Measurements from ENCODE around the gene LOXL1. TPM values are rescaled to one million over a fixed set of nuclear protein-coding genes. Genes with fewer than 3 reads are reported as not detected.

LOXL1 gene
- total RNA-seq, 3 donors from 2014 or later, result 5.6 to 11.3 (median 10.8) TPM

DNA sequence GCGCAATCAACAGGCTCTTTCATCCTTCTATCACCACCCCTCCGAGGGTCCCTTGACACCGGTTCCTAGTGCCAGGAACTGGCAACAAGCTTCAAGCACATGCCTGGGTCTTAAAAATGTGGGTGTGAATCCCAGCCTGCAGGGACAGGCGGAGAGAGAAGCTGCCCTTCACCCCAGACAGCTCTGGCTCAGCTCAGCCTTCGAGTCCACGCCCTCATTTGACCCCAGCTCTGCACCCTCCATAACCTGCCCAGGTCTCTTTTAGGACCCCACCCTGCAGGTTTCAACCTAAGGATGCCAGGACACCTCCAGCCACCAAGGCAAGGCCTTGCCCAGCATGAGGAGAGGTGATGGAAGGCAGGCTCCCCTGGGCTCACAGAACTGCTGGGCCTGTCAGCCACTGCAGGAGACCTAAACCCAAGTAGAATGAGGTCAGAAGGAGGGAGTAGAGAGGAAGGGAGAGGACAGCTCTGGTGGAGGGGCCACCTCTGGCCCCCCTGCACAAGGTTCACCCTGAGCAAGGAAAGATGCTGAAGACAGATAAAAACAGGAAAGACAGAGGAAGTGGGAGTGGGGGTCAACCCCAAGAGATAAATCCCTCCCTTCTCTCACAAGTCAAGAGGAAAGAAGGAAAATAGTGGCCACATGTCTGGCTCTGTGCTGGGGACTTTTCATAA lies 2.6 kb upstream of the LOXL1 start:
- TF ChIP-seq, protein P1, sequence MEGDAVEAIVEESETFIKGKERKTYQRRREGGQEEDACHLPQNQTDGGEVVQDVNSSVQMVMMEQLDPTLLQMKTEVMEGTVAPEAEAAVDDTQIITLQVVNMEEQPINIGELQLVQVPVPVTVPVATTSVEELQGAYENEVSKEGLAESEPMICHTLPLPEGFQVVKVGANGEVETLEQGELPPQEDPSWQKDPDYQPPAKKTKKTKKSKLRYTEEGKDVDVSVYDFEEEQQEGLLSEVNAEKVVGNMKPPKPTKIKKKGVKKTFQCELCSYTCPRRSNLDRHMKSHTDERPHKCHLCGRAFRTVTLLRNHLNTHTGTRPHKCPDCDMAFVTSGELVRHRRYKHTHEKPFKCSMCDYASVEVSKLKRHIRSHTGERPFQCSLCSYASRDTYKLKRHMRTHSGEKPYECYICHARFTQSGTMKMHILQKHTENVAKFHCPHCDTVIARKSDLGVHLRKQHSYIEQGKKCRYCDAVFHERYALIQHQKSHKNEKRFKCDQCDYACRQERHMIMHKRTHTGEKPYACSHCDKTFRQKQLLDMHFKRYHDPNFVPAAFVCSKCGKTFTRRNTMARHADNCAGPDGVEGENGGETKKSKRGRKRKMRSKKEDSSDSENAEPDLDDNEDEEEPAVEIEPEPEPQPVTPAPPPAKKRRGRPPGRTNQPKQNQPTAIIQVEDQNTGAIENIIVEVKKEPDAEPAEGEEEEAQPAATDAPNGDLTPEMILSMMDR (IDR thresholded peaks at IDR 0.05), result no peak
- TF ChIP-seq POLR2AphosphoS5 (IDR thresholded peaks at IDR 0.05), result no peak
- TF ChIP-seq POLR2A (IDR thresholded peaks at IDR 0.05), result no peak
- Histone ChIP-seq H3K27me3 (no peaks in the 10 kb centered on the region), H3K4me3 (no peak overlapping the region), H3K9me3 (no peaks in the 10 kb centered on the region), H3K27ac (peak overlapping the region; percentile 79 to 93), H3K36me3 (no peaks in the 10 kb centered on the region), H3K4me1 (peaks cover 28 to 31% of the 10 kb centered on the region in 2 donors)
- intact Hi-C loops (cut with DNase I; ENCODE audit: low total_unique reads), result no loop called here
- DNase-seq (ENCODE audit: low spot score in 2 of 2), result no peak

DNA sequence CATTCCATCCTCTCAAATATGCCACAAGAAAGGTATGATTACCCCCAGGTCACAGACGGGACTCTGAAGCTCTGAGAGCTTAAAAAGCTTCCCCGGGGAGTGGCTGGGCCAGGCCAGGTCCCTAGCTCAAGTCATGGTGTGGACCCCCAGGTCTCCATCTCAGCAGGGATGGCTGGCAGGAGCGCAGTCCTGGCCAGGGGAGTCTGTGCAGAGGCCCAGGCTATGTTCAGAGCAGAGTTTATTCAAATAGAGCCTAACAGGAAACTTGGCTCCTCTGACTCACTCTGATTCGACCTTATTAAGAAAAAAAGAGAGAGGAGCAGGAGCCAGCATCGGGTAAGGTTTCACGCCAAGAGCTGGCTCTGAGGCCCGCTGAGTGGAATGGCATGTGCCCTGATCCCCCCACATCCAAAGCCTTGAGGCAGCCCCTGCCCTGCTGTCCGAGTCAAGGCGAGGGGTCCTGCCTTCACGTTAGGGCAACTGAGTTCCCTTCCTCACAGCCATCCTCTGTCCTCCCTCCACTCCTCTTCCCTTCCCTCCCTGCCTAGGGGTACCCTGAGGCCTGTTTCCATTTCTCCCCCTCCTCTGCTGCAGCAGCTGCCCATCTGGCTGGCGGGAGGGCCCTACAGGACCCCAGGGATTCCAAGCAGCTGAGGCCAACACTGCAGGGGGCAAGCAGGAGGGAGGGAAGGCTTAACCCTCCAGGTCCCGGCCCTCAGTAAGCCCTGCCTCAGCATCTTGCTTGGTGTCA lies 1.9 kb upstream of the LOXL1 start:
- Histone ChIP-seq H3K27ac (peak overlapping the region; percentile 79 to 93), H3K27me3 (no peaks in the 10 kb centered on the region), H3K9me3 (no peaks in the 10 kb centered on the region), H3K36me3 (no peaks in the 10 kb centered on the region), H3K4me1 (peaks cover 28 to 31% of the 10 kb centered on the region in 2 donors), H3K4me3 (peak overlapping the region in 1 of 3 donors; percentile 20)
- no peak for DNase-seq (ENCODE audit: low spot score in 2 of 2)
- intact Hi-C loops (cut with DNase I; ENCODE audit: low total_unique reads), result no loop called here
- TF ChIP-seq POLR2AphosphoS5 (IDR thresholded peaks at IDR 0.05) (no peak), POLR2A (IDR thresholded peaks at IDR 0.05) (no peak)
- TF ChIP-seq, protein P1 (IDR thresholded peaks at IDR 0.05), result no peak

DNA sequence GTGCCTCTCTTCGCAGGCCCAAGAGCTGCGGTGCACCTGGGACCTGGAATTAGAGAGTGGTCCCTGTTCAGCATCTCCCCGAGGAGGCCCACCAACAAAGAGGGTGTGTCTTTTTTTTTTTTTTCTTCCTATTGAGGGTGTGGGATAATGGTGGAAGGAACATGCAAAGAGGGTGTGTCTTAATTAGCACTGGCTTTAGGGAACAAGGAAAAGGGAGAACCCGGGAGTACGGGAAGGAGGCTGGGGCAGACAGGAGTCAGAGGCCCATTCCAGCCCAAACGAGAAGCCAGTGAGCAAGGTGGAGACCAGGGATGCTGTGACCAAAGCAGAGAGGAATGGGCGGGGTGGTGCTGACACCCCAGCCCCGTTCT lies 429 bp upstream of the LOXL1 start:
- DNase-seq (ENCODE audit: low spot score in 2 of 2), result no peak
- Histone ChIP-seq H3K4me1 (peaks cover 31 to 34% of the 10 kb centered on the region in 2 donors), H3K9me3 (no peaks in the 10 kb centered on the region), H3K27ac (peak overlapping the region; percentile 89 to 93), H3K27me3 (no peaks in the 10 kb centered on the region), H3K4me3 (peak overlapping the region in 2 of 3 donors; percentile 73 to 78), H3K36me3 (no peaks in the 10 kb centered on the region)
- TF ChIP-seq POLR2A (IDR thresholded peaks at IDR 0.05) (no peak), POLR2AphosphoS5 (IDR thresholded peaks at IDR 0.05) (no peak)
- TF ChIP-seq, protein P1 (IDR thresholded peaks at IDR 0.05), result no peak
- intact Hi-C loops (cut with DNase I; ENCODE audit: low total_unique reads), result no loop called here

DNA sequence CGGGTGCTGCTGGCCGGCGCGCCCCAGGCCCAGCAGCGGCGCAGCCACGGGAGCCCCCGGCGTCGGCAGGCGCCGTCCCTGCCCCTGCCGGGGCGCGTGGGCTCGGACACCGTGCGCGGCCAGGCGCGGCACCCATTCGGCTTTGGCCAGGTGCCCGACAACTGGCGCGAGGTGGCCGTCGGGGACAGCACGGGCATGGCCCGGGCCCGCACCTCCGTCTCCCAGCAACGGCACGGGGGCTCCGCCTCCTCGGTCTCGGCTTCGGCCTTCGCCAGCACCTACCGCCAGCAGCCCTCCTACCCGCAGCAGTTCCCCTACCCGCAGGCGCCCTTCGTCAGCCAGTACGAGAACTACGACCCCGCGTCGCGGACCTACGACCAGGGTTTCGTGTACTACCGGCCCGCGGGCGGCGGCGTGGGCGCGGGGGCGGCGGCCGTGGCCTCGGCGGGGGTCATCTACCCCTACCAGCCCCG lies 777 bp downstream of the LOXL1 start:
- H3K27ac ChIP-seq, result peak overlapping the region; percentile 89 to 93
- no peaks in the 10 kb centered on the region for H3K9me3 ChIP-seq
- no peaks in the 10 kb centered on the region for H3K36me3 ChIP-seq
- intact Hi-C loops (cut with DNase I; ENCODE audit: low total_unique reads), result no loop called here
- peak overlapping the region; percentile 46 to 78 (median 73) for H3K4me3 ChIP-seq
- H3K27me3 ChIP-seq, result no peaks in the 10 kb centered on the region
- TF ChIP-seq POLR2A (IDR thresholded peaks at IDR 0.05) (no peak), POLR2AphosphoS5 (IDR thresholded peaks at IDR 0.05) (no peak)
- TF ChIP-seq, protein P1 (IDR thresholded peaks at IDR 0.05), result no peak
- H3K4me1 ChIP-seq, result peaks cover 30 to 32% of the 10 kb centered on the region in 2 donors
- peak in 1 of 2 donors; percentile 70 for DNase-seq (ENCODE audit: low spot score in 2 of 2)

Data from breast epithelium (tissue), 4 donors.